DND-41 (cell line): Measurements from ENCODE around the gene JAK1.

Experiments used
- CTCF ChIP-seq: IDR thresholded peaks from 2 replicates; pipeline ENCODE4 v1.5.1; 2012; ENCODE audit warnings: borderline replicate concordance, low read length, moderate library complexity, mild to moderate bottlenecking; ENCODE audit not compliant: poor library complexity, severe bottlenecking; ENCODE audit errors: extremely low read depth
- EZH2 ChIP-seq: IDR thresholded peaks from 3 replicates; pipeline ENCODE4 v1.6.1; 2012; ENCODE audit warnings: borderline replicate concordance, low read depth, mild to moderate bottlenecking, moderate library complexity, low read length, inconsistent platforms; ENCODE audit not compliant: severe bottlenecking

GRCh38 chr1:64976361-64976760 lies 10.0 kb upstream of the JAK1 start:
- TF ChIP-seq CTCF: no peak
- no peak for TF ChIP-seq EZH2
